Measurements from ENCODE around the gene ODAD3.
"Not testable (repeated sequence)": the region's sequence is repeated elsewhere in the genome, so short reads cannot be mapped to it uniquely, and the experiment has no call there.

DNA sequence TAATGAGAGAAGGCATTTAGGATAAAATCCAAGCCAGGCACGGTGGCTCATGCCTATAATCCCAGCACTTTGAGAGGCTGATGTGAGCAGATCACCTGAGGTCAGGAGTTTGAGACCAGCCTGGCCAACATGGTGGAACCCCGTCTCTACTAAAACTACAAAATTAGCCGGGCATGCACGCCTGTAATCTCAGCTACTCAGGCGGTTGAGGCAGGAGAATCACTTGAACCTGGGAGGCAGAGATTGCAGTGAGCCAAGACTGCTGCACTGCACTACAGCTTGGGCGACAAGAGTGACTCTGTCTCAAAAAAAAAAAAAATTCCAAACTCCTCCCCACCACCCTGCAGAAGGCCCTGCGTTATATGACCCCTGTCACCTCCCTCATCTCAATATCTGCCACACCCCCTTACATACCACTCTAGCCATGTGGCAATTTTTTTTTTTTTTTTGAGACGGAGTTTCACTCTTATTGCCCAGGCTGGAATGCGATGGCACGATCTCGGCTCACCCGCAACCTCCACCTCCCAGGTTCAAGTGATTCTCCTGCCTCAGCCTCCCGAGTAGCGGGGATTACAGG, 55.6 kb downstream of the ODAD3 start:
- TF ChIP-seq, protein P1, sequence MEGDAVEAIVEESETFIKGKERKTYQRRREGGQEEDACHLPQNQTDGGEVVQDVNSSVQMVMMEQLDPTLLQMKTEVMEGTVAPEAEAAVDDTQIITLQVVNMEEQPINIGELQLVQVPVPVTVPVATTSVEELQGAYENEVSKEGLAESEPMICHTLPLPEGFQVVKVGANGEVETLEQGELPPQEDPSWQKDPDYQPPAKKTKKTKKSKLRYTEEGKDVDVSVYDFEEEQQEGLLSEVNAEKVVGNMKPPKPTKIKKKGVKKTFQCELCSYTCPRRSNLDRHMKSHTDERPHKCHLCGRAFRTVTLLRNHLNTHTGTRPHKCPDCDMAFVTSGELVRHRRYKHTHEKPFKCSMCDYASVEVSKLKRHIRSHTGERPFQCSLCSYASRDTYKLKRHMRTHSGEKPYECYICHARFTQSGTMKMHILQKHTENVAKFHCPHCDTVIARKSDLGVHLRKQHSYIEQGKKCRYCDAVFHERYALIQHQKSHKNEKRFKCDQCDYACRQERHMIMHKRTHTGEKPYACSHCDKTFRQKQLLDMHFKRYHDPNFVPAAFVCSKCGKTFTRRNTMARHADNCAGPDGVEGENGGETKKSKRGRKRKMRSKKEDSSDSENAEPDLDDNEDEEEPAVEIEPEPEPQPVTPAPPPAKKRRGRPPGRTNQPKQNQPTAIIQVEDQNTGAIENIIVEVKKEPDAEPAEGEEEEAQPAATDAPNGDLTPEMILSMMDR (IDR thresholded peaks at IDR 0.05; ENCODE audit: borderline replicate concordance, extremely low read depth, low read length, poor library complexity, severe bottlenecking), result not testable (repeated sequence)
- not testable (repeated sequence) for TF ChIP-seq EZH2 (IDR thresholded peaks at IDR 0.05; ENCODE audit: borderline replicate concordance, low read depth, low read length, severe bottlenecking)

All from DND-41 (cell line).